HG02852 (cell line): ENCODE results near the gene KCNJ10.

ENCODE experiments used
- ATAC-seq: cut with Tn5 transposase; IDR thresholded peaks from one replicate; pipeline ENCODE4 v1.9.1; 2021; ENCODE audit warnings: mild to moderate bottlenecking, moderate library complexity; ENCODE audit not compliant: unreplicated experiment

Gene KCNJ10

DNA sequence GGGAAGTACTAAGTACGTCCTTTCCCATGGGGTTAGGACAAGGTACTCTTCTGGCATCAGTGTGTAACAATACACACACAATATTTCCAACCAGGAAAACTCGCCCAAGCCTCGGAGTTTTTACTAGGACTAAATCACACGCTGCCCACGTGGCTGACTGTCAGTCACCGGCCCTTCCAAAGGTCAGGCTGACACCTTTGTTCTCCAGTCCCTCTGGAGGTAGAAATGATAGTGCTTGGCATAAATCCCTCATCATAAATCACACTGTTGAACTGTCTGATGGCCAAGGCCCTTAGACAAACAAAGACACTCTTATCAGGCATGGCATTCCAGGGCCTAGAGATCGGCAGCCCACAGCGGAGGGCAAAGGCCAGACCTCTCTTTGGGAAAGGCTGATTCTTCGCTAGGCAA is 99.0 kb downstream of the KCNJ10 start:
- no peak for ATAC-seq

DNA sequence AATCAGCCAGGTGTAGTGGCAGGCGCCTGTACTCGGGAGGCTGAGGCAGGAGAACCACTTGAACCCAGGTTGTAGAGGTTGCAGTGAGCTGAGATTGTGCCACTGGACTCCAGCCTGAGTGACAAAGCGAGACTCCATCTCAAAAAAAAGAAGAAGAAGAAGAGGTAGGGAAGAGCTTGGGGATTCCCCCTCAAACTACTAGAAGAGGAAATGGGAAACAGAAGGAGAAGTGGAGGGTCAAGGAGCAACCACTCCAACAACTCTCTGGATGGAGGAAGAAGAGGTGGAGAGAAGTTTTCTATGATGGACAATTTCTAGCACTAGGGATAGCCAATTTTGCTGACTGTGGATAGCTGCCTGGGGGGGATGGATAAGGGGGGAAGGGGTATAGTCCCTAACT is 101.1 kb downstream of the KCNJ10 start:
- no peak for ATAC-seq

DNA sequence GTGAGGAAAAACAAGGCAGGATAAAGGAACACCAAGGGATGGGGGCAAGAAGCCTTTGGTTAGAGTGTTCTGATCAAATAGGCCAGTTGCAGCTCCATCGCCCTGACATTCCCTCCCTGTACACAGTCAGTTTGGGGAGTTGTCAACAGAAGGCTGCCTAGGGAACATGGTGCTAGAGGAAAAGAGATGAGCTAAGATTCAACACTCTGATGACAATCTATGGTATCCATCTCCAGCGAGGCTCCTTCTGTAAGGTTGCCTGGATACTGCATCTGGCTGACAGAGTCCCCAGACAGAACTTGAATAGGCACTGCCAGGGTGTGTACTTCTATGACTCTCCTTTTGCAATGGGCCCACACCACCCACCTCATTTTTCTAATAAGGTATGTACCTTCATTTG is 104.7 kb downstream of the KCNJ10 start:
- ATAC-seq: no peak

DNA sequence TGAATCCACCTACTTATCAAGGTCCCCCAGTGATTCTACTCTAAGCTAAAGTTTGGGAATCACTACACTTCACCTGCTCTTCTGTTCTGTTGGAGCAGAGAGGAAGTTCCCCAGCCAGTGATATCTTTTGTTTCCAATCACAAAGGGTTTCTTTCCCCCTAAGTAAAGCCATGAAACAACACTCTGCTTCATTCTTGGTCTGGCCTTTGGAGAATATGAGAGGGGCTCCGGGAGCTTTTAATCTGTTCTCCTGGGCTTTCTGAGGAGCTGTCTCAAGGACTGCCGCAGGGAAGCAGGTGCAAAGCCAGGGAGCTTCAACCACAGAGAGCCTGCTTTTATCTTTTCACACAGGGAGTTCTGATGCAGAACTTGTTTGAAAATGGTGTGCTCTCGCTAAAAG is 105.8 kb downstream of the KCNJ10 start:
- ATAC-seq: no peak

DNA sequence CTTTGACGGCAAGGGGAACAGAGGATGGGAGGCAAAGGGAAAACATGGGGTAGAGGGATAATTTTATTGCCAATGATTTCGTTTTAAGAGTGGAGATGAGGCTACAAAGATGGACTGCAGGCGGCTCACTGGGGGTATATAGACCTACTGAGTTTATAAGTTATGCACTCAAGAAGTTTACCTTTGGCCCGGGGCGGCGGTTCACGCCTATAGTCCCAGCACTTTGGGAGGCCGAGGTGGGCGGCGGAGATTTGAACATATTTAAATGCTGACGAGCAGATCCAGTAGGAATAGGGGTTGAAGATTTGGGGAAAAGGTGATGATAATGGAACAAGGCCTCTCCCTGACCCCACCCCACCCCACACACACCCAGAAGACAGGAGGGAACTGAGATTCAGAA is 107.8 kb downstream of the KCNJ10 start:
- no peak for ATAC-seq

DNA sequence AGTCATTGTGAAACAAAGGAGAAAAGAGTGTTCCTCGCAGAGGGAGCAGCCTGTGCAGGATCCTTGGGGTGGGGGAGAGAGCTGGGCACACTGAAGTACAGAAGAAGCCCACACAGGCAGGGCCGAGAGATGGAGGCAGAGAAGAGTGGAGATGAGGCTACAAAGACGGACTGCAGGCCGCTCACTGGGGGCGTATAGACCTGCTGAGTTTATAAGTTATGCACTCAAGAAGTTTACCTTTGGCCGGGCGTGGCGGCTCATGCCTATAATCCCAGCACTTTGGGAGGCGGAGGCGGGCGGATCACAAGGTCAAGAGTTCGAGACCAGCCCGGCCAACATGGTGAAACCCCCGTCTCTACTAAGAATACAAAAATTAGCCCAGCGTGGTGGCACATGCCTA is 108.3 kb downstream of the KCNJ10 start:
- ATAC-seq: no peak

DNA sequence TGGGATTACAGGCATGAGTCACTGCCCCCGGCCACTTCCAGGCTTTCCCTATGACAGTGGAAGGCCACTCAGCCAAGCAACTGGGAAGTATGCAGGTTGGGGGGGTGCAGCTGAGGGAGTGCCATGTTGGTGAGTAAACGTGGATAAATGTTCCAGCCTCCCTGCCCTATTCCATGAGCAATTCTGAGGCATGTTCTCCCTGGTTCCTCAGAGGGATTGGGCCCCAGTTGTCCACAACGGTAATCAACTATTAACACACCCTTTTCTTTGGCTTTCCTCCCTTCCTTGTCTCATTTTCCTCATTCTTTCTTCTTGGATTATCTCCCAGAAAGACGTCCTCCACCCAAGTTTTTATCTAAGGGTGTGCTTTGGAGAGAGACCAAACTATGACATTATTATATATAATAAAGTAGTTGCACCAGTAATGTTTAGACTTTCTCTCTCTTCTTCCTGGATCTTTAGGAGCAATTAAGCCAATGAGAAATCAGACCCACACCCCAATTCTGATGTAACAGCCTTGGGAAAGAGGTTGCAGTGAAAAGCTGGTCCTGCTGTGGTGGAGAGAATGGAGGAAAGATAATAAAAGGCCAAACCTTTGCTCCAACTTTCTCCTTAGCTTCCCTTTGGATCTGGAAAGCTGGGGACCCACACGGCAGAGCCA is 109.1 kb downstream of the KCNJ10 start:
- no peak for ATAC-seq

DNA sequence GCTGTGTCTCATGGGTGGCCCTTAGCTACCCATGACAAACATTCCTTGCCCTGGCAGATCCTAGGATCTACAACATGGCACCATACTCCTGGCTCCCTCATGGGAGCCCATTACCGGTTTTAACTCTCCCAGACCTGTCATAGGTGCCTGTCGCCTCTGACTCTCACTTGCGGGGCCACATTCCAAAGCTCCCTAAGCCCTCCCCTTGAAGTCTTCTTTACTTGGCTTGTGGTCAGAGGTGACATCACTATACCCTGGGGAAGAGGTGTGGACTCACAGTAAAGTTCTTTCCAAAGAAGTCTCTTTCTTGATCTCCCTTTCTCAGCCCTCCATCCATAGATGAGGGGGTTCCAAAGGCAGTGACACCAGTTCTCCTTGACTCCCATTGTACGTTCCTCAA is 110.5 kb downstream of the KCNJ10 start:
- ATAC-seq: peak; percentile 16

DNA sequence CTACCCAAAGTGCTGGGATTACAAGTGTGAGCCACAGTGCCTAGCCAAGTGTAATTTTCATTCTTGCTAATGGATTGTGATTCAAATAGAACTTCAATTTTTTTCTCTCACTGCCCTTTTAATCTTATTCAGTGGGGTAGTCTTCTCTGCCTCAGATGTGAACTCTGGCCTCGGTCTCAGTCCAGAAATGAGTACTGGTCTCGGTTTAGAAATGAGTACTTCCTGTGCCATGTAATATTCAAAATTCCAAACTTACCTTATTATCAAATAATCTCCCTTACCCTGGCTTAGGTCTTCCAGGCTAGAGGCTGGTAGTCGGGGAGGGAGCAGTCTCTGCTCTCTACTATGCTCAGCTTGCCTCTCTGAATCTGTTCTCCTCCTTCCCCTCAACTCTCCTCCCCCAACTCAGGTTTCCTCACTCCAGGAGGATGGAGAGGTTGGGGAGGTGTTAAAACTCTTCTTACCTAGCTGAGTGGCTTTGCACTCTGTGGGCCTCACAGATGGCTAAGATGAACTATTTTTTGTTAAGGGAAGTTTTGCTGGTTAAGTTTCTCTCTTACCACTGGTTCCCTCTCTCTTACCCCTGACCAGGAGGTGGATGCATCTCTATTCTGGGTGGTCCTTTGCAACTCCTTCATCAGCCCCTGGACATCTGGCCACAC is 111.1 kb downstream of the KCNJ10 start:
- ATAC-seq: peak; percentile 68

DNA sequence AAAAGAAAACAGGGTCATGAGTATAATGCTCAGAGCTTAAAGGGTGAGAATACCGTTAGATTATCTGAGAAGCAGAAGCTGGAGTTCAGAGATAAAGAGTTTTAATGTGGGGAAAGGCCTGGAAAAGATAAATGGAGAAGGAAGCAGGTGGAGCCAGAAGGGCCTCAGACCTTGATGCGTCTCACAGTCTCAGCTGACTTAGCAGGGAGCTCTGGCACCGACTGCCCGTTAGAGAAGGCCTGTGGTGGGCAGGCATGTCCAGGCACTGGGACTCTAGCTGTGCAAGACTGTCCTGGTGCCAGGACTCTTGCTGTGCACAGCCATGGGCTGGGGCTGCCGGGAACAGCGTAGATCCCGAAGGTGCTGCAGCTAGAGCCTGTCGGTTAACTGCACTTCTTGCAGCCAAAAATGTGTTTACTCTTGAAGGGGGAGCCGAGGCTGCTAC is 112.1 kb downstream of the KCNJ10 start:
- no peak for ATAC-seq

DNA sequence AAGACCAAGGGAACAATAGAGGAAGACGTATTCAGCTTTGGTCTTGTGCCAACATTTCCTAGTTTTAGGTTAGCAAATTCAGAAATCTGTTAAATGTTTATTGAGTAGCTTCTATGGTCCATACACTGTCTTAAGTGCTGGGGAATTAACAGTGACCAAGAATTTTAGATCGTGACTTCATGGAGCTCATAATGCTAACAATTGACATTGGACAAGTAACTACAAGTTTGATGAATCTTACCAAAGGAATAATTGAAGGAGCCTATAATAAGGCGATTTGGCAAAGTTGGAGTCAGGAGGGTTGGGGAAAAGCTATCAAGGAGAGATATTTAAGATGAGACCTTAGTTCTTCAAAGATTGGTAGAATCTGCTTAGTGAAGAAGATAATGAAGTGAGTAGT is 114.5 kb downstream of the KCNJ10 start:
- ATAC-seq: no peak

DNA sequence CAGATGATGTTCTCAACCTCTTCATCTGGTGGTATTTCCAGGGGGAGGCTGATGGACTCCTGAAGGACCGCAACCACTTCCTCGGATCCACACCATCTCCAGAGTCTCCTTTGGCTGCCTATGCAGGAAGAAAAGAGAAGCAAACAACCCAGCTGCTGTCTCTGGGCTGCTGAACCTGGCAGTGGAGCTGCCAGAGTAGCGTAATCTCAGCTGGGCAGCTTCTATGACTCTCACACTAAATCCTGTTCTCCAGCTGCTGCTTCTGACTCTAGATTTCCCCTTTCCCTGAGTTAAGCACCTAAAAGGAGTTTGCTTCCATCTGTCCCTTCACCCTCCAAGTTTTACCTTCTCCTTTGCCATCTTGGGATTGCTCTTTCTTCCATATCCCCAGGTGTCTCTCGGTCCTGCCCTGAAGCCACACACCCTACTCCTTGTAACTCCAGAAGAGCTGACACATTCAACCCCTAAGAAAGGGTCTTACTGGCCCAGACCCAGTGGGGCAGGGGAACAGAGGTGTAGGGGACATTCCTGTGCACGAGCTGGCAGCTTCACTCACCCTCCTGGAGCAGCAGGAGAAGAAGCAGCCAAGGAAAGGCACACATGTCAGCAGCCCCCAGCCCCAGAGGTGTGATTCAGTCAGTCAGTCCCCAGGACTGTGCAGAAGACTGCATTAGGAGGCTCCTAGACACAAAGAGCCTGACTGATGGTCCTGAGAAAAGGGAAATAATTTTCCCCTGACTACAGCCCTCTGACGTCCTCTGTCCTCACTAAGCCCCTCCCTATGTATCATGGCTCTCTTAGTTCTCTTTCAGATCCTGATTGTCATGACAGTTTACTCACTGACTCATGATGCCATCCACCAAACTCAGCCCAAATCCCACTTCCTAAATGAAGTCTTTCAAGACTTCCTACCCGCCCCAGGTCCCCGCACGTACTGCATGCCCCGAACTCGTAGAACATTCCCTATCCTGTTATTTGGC is 116.1 kb downstream of the KCNJ10 start, which contains the start of gene SLAMF9:
SLAMF9 (minus strand) TSS at position 702 of the 980 bp plus-strand sequence; CDS start at position 602, 100 bp downstream.
- no peak for ATAC-seq

DNA sequence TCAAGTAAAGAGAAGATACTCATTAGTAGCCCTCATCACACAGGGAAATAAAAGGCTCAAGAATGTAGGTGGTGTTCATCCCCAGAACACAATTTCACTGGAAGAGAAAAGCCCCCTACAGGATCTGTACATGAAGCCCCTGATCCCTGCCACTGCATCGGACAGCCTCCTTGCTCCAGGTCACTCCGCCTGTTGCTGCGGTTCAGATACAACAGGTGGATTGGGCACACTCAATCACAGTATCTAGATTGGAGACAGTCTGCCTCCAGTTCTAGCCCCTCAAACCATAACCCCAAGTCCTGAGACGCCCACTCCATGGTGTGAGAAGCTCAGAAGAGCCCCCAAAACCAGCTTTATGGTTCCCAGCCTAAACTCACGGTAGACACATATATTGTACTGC is 117.0 kb downstream of the KCNJ10 start:
- no peak for ATAC-seq

DNA sequence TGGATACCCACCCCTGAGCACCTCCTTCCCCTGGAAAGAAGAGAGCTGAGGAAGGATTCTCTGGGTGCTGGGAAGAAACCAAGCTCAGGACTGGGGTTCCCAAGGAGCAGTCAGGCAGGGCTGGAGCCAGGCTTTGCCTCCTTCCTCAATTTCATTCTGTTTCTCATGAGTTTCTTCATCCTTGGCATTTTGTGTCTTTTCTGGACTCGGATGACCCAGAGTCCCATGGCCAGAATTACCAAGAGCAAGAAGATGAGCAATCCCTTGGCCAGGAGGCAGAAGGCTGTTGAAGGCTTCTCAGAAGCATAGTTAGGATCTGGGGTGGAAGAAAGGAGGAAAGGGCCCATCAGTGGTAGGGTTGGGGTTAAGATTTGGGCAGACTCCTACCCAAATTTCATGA is 118.4 kb downstream of the KCNJ10 start:
- no peak for ATAC-seq

DNA sequence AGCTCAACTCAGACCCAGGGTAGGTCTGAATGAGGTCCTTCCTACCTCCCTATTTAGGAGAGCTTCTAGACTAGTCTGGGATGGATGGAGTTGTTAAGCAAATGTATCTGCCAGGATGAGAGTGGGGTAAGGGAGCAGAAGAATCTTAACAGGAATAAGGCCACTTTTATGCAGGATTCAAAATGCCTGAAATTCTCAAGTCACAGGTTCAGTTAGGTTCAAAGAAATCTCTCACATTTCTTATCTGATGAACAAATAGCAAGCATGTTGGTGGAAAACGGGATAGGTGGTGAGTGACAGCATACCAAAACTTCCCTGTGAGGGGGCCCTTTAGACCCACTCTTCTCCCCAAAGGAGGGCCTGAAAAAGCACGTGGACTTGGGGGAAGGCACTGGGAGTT is 118.9 kb downstream of the KCNJ10 start:
- no peak for ATAC-seq

DNA sequence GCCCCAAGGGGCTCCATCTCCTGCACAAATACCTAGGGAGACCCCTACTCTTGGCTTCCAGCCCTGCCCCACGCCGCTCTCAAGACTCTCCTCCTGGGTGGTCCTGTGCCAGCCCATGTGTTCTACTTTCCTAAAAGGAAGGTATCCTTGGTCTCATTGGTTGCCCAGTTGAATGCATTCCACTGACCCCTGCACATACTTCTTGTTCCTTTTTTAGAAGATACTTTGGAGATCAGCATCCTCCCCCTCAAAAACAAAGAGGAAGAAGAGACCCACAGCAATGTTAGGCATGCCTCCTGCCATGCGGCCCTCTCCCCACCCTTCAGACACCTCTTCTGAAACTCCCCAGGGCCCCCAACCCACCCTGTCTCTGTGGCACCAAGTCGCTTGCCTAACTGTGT is 120.0 kb downstream of the KCNJ10 start:
- ATAC-seq: no peak

DNA sequence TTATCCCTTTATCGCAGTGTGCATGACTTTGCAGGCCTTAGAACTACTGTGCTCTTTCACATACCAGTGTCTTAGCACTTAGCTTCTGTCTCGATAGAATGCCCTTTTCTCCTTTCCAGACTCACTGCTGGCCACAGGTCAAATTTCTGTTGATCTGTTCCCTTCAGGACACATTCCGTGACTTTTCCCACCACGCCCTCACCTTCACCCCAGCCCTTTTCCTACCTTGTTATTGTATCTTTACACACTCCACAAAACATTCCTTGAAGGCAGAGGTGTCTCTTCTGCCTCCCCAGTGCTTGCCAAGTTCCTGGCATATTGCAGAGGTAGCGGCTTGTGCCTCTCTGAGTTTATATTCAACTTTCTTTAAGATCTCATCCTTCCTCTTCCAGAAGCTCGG is 120.8 kb downstream of the KCNJ10 start:
- no peak for ATAC-seq
